Esophagus muscularis mucosa (tissue), 4 donors: ENCODE measurements around the gene MOXD1.

Experiments used
- CTCF ChIP-seq, 3 experiments: fragments of 200-600 bp in 2 of 3; fragments of 450-650 bp in 1 of 3; sonication (generic) in 2 of 3; IDR thresholded peaks; one replicate each; pipeline ENCODE4 v1.5.1; 2017 to 2019; ENCODE audit warnings: antibody characterized with exemption in 3 of 3, mild to moderate bottlenecking in 2 of 3, moderate library complexity in 1 of 3
- EP300 ChIP-seq: sonication (generic); formaldehyde crosslinking; IDR thresholded peaks from one replicate; pipeline ENCODE4 v1.6.1; 2017; ENCODE audit warnings: antibody characterized with exemption
- POLR2A ChIP-seq: fragments of 450-650 bp; IDR thresholded peaks from one replicate; pipeline ENCODE4 v1.6.1; 2017; ENCODE audit warnings: antibody characterized with exemption, moderate library complexity, mild to moderate bottlenecking, low read depth

- TF ChIP-seq POLR2A (no peak), CTCF (IDR thresholded peaks at IDR 0.05) (no peak), EP300 (no peak)
Observed at GRCh38 chr6:132246632-132247270, 154.5 kb downstream of the MOXD1 start.
